VCaP (cell line): Measurements from ENCODE around the gene MIA2.

Experiments
- H3K27ac ChIP-seq: fragments of 450-650 bp; 2 replicates; pipeline ENCODE4 v1.5.1; 2017
- CTCF ChIP-seq: fragments of 450-650 bp; conservative IDR thresholded peaks from 2 replicates; pipeline ENCODE4 v1.5.1; 2017; ENCODE audit warnings: mild to moderate bottlenecking, moderate library complexity

Gene MIA2

DNA sequence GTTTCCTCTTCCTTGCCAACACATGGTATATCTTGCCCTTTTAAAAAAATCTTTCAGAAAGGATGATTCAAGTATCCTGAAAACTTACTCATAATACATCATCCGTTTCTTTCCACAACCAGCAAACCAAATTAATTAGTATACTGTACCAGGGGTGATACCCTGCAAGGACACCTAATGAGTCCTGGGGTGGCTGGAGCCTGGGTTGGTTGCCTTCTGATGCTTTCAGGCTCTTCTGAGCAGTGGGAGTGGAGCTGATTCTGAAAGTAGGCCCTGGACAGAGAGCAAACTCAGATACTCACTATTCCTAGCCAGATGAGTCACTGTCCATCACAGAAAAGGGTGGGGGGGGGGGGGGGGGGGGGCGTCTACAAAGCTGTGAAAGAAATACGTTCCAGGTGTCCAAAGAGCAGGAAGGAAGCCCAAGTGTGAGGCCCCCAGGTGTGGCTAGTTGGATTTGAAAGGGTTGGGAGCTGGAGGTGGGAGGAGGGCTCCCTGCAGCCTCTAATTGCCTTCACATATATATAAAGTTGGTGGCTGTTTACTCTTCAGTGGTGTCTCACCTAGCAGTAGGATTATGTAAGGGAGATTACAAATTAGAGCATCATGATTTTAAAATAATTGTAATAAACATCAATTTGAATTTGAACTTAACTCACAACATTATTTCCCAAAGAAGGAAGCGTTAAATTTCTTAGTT is 162.0 kb downstream of the MIA2 start:
- no peak for TF ChIP-seq CTCF
- no peak overlapping the region for H3K27ac ChIP-seq

DNA sequence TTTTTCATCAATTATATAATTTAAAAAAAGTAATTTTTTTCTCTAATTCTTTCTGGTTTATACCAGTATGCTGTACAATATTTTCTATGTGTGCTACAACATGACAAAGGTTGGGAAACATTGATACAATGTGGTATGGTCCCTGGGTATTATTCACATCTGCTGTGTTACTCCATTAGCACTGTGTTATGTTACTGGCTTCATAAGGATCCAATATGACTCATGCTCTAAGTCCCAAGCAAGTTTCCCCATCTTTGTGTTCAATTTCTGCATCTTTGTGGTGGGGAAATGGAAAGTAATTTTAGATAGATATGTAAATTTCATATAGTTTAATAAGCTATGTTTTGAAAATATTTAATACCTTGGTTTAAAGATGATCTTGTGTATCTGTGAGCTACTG is 162.7 kb downstream of the MIA2 start:
- no peak overlapping the region for H3K27ac ChIP-seq
- no peak for TF ChIP-seq CTCF

- no peak for TF ChIP-seq CTCF
- no peak overlapping the region for H3K27ac ChIP-seq
Measured at GRCh38 chr14:39398382-39398781, 164.7 kb downstream of the MIA2 start.

DNA sequence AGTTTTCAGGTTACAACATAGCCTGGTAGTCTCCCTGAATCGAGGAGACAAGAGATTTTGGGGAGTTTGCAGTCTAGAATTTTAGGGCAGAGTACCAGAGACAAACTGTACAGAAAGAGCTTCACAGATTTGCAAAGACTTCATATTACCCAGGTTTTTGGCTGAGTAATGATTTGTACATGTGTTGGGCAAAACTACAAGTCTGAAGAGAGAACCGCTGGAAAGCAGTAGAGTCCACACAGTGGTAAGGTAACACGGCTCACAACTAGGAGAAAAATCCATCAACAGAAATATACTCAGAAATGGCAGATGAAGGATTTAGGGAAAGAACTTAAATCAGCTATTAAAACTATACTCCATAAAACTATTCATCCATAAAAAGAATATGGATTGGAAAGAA is 172.8 kb downstream of the MIA2 start:
- H3K27ac ChIP-seq: no peak overlapping the region
- no peak for TF ChIP-seq CTCF

GRCh38 chr14:39416072-39416471 is 182.4 kb downstream of the MIA2 start:
- H3K27ac ChIP-seq: no peak overlapping the region
- no peak for TF ChIP-seq CTCF

- H3K27ac ChIP-seq: no peak overlapping the region
- no peak for TF ChIP-seq CTCF
Measured at GRCh38 chr14:39417014-39417413, 183.3 kb downstream of the MIA2 start.

- no peak overlapping the region for H3K27ac ChIP-seq
- TF ChIP-seq CTCF: peak; percentile 21; the same call in 1 of the 2 replicates
Measured at GRCh38 chr14:39419272-39419671, 185.6 kb downstream of the MIA2 start.
